ENCODE data around the gene BIN2.
A peak's percentile ranks its signal among the peaks of the same experiment; 100 is the strongest.

Gene BIN2

DNA sequence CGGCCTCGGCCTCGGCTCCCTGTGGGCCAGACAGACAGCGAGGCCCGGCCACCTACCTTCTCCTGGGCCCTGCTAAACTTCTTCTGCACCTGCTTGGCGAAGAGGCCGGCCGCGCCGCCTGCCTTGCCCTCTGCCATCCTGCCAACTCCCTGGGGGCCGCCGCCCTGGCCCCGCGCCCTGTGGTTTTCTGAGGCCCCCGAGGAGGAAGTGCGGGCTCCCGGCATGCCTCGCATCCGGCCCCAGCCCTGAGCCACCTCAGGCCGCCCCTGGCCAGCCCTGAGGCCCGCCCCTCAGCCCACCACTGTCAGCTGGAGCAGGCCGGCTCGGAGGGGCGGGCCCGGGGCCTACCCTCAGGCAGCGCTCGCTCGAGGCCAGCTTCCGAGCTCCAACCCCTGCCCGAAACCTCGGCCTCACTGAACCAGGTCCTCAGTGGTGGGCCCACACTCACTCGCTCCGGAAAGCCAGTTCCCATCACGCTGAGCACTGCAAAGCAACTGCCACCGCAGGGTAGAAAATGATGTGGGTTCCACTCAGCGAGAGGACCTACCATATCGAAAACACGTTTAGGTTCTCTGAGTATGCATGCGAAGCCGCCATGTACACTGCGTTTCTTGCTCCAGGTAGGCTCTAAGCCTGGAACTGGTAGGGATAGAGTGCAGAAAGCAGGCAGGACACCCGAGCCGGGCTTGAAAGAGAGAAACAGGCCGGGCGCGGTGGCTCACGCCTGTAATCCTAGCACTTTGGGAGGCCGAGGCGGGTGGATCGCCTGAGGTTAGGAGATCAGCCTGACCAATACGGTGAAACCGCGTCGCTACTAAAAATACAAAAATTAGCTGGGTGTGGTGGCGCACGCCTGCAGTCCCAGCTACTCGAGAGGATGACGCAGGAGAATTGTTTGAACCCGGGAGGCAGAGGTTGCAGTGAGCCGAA is at the start of gene BIN2:
Gene BIN2, minus strand, starts transcription at position 209 of the 930 bp plus-strand sequence. Its CDS starts 72 bp downstream, at position 137.
- DNase-seq (ENCODE audit: low read depth, low spot score) = peak; percentile 37

DNA sequence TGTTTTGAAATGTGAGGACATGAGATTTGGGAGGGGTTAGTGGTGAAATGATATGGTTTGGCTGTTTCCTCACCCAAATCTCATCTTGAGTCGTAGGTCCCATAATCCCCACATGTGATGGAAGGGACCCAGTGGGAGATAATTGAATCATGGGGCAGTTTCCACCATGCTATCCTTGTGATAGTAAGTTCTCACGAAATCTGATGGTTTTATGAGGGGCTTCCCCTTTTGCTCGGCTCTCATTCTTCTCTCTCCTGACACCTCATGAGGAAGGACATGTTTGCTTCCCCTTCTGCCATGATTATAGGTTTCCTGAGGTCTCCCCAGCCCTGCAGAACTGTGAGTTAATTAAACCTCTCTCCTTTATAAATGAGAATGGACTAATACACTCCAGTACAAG is 49.2 kb upstream of the BIN2 start:
- no peak for DNase-seq (ENCODE audit: low read depth, low spot score)

DNA sequence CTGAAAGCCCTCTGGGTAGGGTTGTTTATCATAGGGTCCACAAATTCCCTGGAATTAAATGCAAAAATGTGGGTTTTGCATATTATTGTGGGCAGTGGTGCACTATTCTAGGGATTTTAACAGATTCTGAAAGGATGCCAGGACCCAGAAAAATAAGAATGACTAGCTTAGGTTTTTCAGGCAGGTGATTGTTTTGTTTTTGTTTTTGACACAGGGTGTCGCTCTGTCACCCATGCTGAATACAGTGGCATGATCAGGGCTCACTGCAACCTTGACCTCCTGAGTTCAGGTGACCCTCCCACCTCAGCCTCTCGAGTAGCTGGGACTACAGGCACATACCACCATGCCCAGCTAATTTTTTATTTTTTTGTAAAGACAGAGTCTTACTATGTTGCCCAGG is 48.0 kb upstream of the BIN2 start:
- no peak for DNase-seq (ENCODE audit: low read depth, low spot score)

DNA sequence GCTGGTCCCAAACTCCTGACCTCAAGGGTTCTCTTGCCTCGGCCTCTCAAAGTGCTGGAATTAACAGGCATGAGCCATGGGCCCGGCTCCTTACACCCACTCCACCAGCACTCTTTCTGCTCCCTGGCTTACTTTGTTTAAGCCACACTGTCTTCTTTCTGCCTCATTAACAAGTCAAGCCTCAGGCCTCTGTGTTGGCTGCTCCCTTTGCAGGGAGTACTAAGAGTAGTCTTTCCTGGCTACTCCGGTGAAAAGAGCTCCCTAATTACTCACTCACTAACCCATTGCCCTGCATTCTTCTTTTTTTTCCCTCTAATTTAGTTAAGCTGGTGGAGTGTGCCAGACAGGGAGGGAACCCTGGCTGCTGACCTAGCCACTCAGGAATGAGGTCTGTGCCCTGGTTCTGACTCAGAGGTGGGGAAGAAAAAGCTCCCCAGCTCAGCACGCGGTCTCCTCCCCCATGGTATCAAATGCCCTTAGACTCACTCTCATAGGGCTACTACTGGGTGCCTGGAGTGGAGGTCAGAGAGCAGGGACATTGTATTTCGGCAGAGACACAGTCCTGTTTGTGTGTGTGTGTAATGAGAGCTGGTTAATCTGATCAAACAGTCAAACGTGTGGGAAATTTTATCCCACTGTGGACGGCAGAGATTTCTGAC is 47.5 kb upstream of the BIN2 start:
- DNase-seq (ENCODE audit: low read depth, low spot score) = no peak

DNA sequence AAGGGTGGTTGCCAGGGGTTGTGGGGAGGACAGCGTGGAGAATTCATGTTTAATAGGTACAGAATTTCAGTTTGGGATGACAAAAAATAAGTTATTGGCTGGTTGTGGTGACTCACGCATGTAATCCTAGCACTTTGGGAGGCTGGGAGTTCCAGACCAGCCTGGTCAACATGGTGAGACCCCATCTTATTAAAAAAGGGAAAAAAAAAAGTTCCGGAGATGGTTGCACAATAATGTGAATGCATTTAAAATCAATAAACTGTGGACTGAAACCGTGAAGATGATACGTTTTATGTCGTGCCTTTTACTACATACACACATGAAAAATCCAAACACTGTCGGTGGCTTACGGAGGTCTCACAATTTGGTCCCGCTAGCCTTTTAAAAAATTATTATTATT is 46.7 kb upstream of the BIN2 start:
- no peak for DNase-seq (ENCODE audit: low read depth, low spot score)

DNA sequence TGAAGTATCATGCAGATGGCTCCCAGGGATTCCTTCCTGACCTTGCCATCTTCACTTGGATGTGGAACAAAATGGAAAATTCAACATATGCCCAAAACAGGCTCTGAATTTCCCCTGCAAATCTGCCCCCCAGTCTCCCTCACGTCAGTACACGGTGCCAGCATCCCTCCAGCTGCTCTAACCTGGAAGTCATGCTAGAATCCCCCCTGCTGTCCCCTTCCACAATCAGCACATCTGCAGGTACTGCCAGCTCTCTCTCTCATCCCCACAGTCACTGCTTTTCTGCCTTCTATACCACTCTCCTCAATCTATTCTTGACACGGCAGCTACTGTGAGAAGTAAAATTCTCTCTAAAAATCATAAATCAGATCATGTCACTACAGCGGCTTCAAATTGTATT is 45.6 kb upstream of the BIN2 start:
- DNase-seq (ENCODE audit: low read depth, low spot score) = no peak

DNA sequence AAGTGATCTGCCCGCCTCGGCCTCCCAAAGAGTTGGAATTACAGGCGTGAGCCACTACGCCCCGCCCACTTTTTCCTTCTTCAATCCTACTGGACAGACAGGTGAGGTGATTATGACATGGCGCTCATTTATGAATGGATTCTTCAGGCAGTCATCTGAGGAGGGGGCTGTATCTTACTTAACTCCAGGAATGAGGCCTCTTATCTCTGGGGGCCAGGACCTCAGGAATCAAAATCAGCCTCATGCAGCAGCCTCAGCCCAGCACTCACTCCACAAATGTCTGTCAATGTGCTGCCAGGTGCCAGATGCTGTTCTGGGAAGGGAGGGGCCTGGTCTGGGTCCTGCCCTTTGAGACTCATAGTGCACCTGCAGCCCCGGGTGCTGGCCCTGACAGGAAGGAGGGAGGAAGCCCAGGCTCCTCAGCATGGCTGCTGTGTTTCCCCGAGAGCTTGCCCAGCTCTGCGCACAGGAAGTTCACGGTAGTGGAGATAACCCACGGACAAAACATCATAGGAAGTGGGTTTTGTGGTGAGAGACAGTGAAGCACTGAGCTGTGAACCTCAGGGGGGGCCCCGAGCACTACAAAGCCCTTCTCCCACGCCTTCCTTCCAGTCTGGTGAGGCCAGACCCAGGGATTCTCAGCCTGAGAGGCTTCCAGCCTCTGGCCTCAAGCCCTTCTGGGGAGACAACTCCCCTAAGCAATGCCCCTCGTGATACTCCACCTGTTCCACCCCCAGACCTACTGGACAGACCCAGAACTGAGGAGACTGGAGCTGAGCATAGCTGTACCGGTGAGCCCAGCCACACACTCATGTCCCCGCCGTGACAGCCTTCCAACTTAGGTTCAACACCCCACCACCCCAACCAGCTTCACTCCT is 44.9 kb upstream of the BIN2 start:
- peak; percentile 56 for DNase-seq (ENCODE audit: low read depth, low spot score)

DNA sequence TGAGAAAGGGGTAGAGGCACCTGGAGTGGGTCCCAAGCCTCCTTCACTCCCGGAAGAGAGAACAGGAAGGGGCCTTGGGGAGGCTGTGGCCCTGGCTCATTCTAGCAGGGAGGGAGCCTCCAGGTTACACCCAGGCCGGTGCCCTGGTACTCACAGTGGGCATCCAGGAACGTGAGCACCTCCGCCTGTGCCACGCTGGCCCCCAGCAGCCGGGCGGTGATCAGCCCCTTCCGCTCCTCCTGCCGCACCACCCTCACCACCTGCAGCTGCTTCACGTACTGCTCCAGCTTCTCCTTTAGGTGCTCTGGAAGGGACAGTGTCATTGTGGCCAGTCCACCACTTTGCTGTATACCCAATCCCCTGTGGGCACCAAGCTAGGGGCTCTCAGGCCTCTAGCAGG is 41.3 kb upstream of the BIN2 start:
- no peak for DNase-seq (ENCODE audit: low read depth, low spot score)

DNA sequence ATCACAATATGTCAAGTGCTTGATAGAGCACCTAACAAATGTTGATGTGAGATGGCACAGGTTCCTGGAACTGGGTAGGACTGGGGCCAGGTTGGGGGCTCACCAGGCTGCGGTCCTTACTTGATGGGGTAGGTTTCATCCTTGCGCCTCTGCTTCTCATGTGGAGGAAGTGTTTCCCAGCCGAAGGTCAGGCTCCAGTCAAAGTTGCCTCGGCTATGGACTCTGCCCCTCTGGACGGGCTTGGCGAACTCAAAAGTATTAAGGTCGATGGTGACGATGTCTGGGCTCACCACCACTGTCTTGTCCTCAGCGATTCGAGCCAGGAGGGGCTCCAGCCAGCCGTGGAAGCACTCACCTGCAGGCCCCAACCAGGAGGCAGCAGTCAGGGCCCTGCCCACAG is 40.0 kb upstream of the BIN2 start:
- no peak for DNase-seq (ENCODE audit: low read depth, low spot score)

DNA sequence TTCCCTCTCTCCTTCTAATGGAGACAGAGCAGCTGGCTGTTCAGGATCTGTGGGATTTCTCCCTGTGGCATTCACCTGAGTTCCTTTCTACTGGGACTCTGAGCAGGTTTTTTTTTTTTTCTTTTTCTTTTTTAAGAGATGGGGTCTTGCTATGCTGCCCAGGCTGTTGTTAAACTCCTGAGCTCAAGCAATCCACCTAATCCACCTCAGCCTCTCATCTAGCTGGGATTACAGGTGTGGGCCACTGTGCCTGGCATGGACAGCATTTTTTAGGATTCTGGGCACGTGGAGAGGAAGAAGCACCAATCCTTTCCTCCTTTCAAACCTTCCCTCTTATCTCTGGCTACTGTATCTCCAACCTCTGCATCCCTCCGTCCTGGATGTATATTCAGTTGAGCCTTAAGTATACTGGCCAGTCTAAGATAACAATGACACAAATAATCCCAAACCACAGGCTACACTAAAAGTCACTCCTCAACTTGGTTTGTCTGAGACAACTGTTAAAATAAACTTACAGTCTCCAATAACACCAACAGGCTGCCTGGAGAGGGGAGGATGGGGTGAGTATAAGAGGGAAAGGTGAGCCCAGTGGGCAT is 38.9 kb upstream of the BIN2 start:
- DNase-seq (ENCODE audit: low read depth, low spot score) = no peak

DNA sequence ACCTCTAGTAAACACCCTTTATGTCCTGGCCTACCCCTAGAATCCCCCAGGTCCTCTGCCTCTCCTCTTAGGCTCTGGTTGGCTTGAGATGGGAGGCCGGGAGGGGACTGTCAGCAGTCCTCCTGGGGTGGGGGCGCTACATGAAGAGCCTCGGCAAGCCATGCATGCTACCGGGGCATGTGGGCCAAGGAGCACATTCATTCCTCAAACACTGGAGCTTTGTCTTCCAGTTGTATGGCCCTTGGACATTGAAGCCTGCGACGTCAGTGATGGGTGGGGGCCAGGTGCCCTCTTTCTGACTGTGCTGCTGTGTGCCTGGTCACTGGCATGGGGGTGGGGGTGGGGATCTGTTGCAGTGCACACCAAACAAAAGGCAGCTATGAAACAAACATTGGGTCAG is 38.3 kb upstream of the BIN2 start:
- DNase-seq (ENCODE audit: low read depth, low spot score) = no peak

DNA sequence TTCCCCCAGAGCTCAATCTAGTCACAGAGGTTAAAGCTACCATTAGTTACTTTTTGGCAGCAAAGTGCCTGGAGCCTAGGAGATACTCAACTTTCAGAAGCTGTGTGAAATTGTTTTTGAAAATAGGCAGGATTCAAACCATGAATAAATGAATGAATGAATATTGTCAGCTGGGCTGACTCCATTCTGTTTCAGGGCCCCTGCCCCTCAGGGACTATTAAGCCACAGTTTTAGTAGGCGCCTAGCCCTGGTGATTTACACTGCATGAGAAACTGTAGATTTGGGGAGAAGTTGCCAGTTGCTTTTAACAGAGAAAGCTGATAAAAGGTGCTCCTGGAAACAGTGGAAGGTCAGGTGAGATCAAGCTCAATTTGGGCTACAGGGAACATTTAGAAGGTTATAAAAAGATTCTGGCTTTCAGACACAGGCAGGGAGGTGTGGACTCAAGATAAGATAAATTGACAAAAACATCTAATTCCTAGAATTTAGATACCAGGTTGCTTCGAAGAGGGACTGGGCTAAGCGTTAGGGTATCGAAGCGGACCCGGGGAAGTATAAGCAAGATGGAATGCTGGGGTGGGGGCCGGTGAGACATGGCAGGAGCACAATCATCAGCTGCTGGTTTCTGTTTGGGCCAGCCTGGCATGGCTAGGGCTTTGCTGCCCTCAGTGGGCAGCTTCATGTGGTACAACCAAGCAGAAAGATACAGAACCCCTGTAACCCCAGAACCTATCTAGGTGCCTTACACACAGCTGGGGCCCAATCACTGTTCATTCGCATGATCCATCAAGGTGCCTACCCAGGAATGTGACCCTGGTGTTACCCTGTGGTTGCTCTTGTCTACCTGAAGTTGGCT is 37.4 kb upstream of the BIN2 start:
- no peak for DNase-seq (ENCODE audit: low read depth, low spot score)

DNA sequence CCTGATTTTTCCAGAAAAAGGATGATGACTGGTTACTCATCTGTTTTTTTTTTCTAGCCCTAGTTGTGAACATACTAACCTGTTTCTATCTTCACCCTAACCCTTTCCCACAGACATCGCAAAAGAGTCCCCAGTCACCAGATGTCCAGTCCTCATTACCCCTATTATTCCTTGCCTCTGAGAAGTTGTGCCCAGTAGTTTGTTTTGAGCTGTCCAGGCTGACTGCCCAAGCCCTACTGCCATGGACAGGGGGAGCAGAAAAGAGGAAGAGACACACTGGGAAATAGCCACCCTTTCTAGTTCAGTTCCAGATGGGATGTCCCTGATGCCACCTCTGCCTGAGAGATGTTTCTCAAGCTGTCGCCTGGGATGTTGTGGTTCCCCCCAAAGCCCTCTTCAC is 36.3 kb upstream of the BIN2 start:
- no peak for DNase-seq (ENCODE audit: low read depth, low spot score)

DNA sequence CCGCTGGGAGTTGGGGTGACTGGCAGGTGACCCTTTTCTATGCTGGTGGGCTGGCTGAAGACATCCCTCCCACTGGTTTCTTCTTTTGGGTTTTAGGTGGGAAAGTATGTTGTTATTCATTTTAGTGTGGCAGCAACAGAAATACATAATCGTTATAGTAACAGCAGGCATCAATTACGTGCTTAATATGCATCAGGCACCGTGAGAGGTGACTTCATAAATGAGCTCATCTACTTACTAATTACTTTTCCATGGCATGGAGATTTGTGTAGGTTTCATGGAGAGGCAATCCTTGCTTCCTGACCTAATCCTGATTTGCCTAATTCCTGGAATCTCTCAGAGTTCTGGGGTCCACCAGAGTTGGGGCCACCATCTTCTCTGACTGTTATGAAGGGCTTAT is 35.9 kb upstream of the BIN2 start:
- DNase-seq (ENCODE audit: low read depth, low spot score) = no peak

DNA sequence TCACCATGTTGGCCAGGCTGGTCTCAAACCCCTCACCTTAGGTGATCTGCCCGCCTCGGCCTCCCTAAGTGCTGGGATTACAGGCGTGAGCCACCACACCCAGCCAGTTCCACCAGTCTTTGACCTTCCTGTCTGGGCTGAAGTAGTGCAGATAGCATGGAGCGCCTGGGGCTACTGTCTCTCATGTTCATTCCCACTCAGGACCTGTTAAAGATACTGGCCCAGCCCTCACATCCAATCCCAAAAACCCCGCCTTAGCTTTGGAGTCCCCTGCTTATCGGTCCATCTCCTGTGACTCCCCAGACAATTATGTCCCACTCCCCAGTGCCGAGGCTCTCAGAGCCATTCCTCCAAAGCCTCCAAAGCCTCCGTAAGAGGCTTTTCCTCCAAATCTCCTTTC is 34.5 kb upstream of the BIN2 start:
- no peak for DNase-seq (ENCODE audit: low read depth, low spot score)

DNA sequence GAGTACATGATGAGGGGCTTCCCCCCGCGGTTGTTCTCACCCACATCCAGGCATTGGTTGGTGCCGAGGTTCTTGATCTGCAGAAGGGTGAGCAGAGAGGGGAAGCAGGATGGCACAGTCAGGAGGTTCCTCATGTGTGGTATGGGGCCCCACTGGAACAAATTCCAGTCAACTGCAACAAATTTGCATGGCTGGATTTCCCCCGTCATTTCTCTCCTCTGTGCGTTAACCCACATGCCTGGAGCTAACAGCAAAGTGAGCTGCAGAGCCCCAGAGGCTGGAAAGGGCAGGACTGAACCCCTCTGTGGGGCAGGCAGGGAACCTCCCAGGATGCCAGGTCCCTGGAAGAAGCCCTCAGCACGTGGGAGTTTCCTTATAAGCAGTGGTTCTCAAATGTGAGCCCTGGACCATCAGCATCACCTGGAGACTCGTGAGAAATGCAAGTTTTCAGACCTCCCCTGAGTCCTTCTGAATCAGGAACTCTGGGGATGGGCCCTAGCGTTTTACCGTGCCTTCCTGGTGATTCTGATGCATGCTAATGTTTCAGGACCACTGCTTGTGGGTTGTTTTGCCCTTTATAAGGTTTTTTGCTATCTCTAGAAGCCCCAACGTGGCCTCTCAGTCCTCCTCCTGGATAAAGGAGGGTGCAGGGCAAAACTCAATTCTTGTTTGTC is 33.5 kb upstream of the BIN2 start:
- no peak for DNase-seq (ENCODE audit: low read depth, low spot score)

DNA sequence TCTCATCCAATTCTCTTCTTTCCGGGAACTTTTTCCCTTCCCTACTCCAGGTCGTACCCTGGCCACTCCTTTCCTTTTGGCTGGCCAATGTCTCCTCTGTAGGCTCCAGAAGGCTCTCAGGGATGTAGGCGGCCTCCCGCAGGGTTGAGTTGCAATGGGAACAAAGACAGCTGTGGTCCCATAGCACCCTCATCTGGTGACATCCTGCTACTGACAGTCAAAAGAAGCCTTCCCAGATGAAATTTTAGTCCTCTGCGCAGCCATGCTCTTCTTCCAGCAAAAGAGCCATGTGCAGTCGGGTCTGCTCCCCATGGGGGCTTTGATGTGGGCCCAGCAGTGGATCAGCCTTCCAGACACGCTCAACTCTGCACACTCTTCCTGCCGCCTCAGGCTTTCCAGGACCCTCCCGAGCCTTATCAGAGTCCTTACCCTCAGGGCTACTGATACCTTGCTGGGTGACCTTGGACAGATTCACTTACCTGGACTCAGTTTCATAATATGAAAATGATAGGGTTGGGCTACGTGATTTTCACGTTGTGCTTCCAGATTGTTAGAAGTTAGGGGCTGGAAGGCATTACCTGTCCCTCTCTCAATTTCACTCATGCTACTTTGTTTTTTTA is 28.0 kb upstream of the BIN2 start:
- DNase-seq (ENCODE audit: low read depth, low spot score) = no peak

DNA sequence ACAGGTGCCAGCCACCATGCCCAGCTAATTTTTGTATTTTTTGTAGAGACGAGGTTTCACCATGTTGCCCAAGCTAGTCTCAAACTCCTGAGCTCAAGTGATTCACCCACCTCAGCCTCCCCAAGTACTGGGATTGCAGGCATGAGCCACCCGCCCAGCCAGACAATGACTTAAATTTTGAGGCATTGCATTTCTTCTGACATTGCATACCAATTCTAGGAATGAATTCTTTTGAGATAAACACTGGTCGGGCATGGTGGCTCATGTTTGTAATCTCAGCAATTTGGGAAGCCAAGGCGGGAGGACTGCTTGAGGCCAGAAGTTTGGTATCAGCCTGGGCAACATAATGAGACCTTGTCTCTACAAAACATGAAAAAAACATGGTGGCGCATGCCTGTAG is 25.1 kb upstream of the BIN2 start:
- DNase-seq (ENCODE audit: low read depth, low spot score) = no peak

DNA sequence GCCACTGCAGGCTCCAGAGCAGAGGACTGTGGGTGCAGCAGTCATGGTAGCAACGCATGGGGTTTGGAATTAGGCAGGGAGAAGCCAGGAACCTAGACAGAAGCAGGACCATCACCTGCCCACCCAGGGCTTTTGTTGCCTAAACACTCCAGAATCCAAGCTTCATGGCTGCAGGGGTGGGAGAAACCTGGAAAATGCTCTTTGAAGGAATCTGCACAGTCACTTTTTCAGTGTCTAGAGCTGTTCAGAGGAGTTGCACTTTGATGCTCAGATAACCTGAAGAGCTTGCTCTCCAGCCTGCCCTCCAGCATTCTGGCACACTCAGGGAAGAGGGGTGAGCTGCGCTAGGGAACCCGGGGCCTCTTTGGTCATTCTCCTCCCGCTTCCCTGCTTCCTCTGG is 24.1 kb upstream of the BIN2 start:
- DNase-seq (ENCODE audit: low read depth, low spot score) = no peak

DNA sequence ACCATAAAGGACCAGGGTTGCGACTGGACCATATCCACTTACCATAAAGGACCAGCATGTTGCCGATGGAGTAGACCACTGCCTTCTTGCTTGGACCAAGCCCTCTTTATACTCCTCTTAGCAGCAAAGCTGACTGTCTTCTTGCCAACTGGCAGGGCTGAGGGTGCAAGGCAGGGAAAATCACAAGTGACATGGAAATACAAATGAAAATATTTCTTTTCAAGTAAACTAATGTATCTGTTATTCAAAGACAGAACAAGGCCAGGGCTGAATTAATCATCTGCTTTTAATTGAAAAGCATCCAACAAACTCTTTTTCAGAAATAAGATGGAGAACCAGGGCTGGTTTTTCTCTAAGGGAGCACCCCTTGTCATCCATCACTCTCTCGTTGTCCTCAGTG is 22.6 kb upstream of the BIN2 start, which contains the start of gene CELA1:
Gene CELA1, minus strand, starts transcription at position 99 of the 400 bp plus-strand sequence. Its CDS starts 41 bp downstream, at position 58.
- DNase-seq (ENCODE audit: low read depth, low spot score) = no peak

All from activated naive CD8-positive, alpha-beta T cell treated with anti-CD3 and anti-CD28 coated beads, Interleukin-2, amount 50 U/mL, for 16 hours (primary cell).